Measurements from ENCODE around the gene SETBP1.

SETBP1 gene

DNA sequence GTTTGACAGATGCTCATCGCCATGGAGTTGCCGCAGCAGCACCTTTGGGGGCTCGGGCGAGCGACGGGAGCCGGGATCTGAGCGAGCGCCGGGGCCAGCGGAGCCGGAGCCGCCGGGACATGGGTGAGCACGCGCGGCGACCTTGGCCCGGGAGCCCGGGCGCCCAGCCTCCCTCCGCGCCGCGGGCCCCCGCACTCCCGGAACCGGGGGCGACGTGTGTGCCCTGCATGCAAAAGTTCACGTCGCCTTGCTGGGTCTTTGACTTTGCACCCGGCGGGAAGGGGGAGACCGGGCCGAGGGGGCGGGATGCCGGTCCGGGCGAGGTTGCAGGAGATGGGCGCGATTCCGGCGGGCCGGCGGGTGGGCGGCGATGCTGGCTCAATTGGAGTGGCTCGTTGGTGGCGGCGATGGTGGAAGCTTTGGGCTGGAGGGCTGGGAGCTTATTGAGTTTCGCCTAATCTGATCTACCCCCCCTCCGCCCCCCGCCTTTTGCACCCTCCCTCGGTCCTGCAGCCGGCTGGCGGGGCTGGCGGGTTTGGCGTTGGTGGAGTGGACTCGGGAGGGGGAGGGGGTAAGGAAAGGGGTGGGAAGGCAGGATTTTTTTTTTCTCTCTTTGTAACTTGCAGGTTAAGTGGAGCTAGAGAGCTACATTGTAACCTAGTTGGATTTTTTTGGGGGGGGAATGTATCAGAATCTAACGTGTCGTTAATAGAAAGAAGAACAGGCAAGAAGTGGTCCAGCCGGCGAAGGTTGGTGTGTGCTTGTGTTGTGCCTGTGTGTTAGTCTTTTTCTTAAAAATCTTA, at the start of gene SETBP1:
TSS of gene SETBP1 (plus strand) at position 616 of the 803 bp plus-strand sequence. CDS start 20,459 bp downstream, outside the sequence.
- peak within 1 kb of the TSS; percentile 89 for H3K4me3 ChIP-seq (ENCODE audit: low read depth, low read length, poor library complexity, severe bottlenecking)
- H3K9ac ChIP-seq (ENCODE audit: low read length) = peak within 1 kb of the TSS; percentile 80
- no peaks in the 10 kb centered on the region for H3F3A ChIP-seq (ENCODE audit: insufficient read depth, low read length)
- peak within 1 kb of the TSS; percentile 17 for H3K27ac ChIP-seq (ENCODE audit: low read depth, low read length, poor library complexity, severe bottlenecking)
- H3K4me1 ChIP-seq (ENCODE audit: insufficient read depth, low read length, severe bottlenecking) = peaks cover 34% of the 10 kb centered on the region
- TF ChIP-seq CTCF (IDR thresholded peaks at IDR 0.05; ENCODE audit: low read length) (no peak), EZH2 (IDR thresholded peaks at IDR 0.05; ENCODE audit: borderline replicate concordance, low read length) (no peak)
- H3K9me2 ChIP-seq (ENCODE audit: low read depth, low read length) = no peaks in the 10 kb centered on the region
- no peaks in the 10 kb centered on the region for H4K20me1 ChIP-seq (ENCODE audit: insufficient read depth, low read length)
- H3K79me2 ChIP-seq (ENCODE audit: insufficient read depth, low read length) = no peaks in the 10 kb centered on the region
- no peaks in the 10 kb centered on the region for H3K9me3 ChIP-seq (ENCODE audit: low read length)
- H2AFZ ChIP-seq (ENCODE audit: low read length) = no peak within 1 kb of the TSS
- H3K27me3 ChIP-seq (ENCODE audit: insufficient read depth, low read length) = no peaks in the 10 kb centered on the region
- H3K4me2 ChIP-seq (ENCODE audit: low read length) = peak within 1 kb of the TSS; percentile 81
- no peaks in the 10 kb centered on the region for H3K36me3 ChIP-seq (ENCODE audit: insufficient read depth, low read length)

- Histone ChIP-seq H3K36me3 (ENCODE audit: insufficient read depth, low read length) (no peaks in the 10 kb centered on the region), H3K4me2 (ENCODE audit: low read length) (no peak overlapping the region), H3K9me2 (ENCODE audit: low read depth, low read length) (no peaks in the 10 kb centered on the region), H3K27ac (ENCODE audit: low read depth, low read length, poor library complexity, severe bottlenecking) (no peak overlapping the region), H3K27me3 (ENCODE audit: insufficient read depth, low read length) (no peaks in the 10 kb centered on the region; the same call in 1 of the 2 replicates), H3K4me1 (ENCODE audit: insufficient read depth, low read length, severe bottlenecking) (no peaks in the 10 kb centered on the region), H3K9me3 (ENCODE audit: low read length) (no peaks in the 10 kb centered on the region), H4K20me1 (ENCODE audit: insufficient read depth, low read length) (no peaks in the 10 kb centered on the region), H2AFZ (ENCODE audit: low read length) (no peak overlapping the region), H3F3A (ENCODE audit: insufficient read depth, low read length) (no peaks in the 10 kb centered on the region), H3K9ac (ENCODE audit: low read length) (no peak overlapping the region), H3K4me3 (ENCODE audit: low read depth, low read length, poor library complexity, severe bottlenecking) (no peak overlapping the region), H3K79me2 (ENCODE audit: insufficient read depth, low read length) (no peaks in the 10 kb centered on the region)
- TF ChIP-seq EZH2 (IDR thresholded peaks at IDR 0.05; ENCODE audit: borderline replicate concordance, low read length) (no peak), CTCF (IDR thresholded peaks at IDR 0.05; ENCODE audit: low read length) (no peak)
Measured at GRCh38 chr18:44632469-44633145, 48.1 kb upstream of the SETBP1 start.

DNA sequence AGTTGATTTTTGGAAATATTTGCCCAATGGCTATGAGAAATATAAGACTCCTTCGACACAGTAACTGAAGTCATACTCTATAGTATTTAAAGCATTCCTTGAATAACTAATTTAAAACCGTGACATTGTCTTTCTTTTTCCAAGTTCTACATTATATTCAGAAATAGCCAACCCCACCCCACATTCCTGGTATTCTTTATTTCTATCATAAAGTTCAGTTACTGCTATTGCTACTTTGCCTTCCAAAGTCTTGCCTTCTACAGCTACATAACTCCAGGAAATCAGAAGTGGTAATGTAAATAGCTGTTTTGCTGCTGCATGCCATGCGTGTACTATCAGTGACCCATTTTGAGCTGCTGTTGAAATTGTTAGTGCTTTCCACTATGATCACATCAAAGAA, 45.1 kb upstream of the SETBP1 start:
- Histone ChIP-seq H3K4me1 (ENCODE audit: insufficient read depth, low read length, severe bottlenecking) (no peaks in the 10 kb centered on the region), H4K20me1 (ENCODE audit: insufficient read depth, low read length) (no peaks in the 10 kb centered on the region), H3K4me3 (ENCODE audit: low read depth, low read length, poor library complexity, severe bottlenecking) (no peak overlapping the region), H2AFZ (ENCODE audit: low read length) (no peak overlapping the region), H3K4me2 (ENCODE audit: low read length) (no peak overlapping the region), H3K9me2 (ENCODE audit: low read depth, low read length) (no peaks in the 10 kb centered on the region), H3K9me3 (ENCODE audit: low read length) (no peaks in the 10 kb centered on the region), H3F3A (ENCODE audit: insufficient read depth, low read length) (no peaks in the 10 kb centered on the region), H3K9ac (ENCODE audit: low read length) (no peak overlapping the region), H3K79me2 (ENCODE audit: insufficient read depth, low read length) (no peaks in the 10 kb centered on the region), H3K27ac (ENCODE audit: low read depth, low read length, poor library complexity, severe bottlenecking) (no peak overlapping the region), H3K27me3 (ENCODE audit: insufficient read depth, low read length) (no peaks in the 10 kb centered on the region; the same call in 1 of the 2 replicates), H3K36me3 (ENCODE audit: insufficient read depth, low read length) (no peaks in the 10 kb centered on the region)
- no peak for TF ChIP-seq EZH2 (IDR thresholded peaks at IDR 0.05; ENCODE audit: borderline replicate concordance, low read length)
- no peak for TF ChIP-seq CTCF (IDR thresholded peaks at IDR 0.05; ENCODE audit: low read length)
